ENCODE data around the gene CDKN1A.
"Not testable (repeated sequence)": the region's sequence is repeated elsewhere in the genome, so short reads cannot be mapped to it uniquely, and the experiment has no call there.

CDKN1A gene

DNA sequence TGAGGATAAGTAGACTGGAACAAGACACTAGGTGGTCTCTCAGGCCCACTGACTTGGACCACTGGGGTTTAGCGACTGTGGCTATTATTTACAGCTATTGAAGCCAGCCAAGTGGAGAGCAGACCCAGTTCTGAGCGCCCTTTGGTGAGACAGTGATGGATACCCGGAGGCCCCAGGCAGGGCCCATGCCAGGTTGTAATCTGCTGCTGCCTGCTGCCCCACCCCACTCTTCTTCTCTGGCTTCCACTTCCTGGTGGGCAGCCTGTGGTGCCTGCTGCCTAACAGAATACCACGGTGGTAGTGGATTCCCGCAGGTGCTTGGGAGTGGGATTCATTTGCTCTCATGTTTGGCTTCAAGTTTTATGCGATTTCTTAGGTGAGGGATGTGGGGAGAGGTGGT is 19.7 kb downstream of the CDKN1A start:
- no peak for DNase-seq (ENCODE audit: low read depth)

DNA sequence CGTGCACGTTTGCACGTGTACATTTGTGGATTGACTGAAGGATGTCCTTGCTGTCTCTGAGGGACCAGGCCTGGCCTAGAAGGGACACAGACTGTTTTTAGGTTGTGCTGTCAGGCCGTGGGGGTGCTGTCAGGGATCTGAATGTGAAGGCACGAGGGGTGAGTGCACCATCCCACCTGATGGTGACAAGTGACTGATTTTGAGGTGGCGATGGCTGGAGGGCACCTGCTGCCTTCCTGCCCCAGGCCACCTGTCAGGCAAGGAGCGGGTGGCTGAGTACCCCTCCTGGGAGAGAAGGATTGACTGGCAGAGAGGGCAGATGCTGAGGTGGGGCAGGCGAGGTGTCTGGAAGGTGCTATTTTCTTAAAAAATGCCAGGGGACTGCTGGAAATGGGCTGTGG is 20.4 kb downstream of the CDKN1A start:
- no peak for DNase-seq (ENCODE audit: low read depth)

DNA sequence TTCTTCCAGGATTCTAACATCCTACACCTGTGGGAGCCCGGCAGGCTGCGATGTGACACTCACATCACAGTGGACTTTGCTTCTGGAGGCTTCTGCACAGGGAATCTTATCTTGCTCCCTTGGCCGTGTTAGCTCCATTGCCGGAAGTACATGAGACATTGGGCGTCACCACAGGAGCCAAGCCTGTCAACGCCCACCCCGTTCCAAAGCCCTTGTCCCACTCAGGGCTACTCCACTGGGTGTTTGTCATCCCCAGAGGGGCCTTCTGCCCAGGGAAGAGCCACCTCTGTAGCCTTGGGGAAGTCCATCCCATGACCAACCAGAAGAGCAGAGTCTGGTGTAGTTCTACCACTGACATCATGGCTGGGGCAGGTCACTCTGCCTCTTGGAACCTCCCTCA is 20.8 kb downstream of the CDKN1A start:
- no peak for DNase-seq (ENCODE audit: low read depth)

DNA sequence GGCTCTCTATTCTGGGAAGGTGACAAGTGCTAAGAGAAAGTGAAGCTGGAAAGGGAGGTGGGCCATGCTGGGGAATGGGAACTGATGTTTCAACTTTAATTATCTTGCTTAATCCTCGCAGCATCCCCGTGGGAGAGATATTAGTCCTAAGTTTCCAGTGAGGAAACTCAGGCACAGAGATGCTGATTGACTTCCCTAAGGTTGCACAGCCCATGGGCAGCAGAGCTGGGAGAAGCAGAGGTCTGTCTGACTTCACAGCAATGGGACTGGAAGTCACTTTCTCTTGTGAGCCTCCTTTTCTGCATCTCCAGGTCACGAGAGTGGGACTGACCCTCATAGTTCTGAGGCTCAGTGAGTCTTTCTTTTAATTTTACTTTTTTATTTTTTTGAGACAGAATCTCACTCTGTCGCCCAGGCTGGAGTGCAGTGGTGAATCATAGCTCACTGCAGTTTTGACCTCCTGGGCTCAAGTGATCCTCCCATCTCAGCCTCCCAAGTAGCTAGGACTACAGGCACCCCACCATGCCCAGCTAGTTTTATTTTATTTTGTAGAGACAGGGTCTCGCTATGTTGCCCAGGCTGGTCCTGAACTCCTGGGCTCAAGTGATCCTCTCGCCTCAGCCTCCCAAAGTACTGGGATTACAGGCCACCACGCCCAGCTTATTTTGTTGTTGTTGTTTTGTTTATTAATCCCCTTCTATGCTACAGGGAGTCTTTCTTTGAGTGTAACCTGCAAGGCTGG is 21.7 kb downstream of the CDKN1A start:
- DNase-seq (ENCODE audit: low read depth) = no peak

DNA sequence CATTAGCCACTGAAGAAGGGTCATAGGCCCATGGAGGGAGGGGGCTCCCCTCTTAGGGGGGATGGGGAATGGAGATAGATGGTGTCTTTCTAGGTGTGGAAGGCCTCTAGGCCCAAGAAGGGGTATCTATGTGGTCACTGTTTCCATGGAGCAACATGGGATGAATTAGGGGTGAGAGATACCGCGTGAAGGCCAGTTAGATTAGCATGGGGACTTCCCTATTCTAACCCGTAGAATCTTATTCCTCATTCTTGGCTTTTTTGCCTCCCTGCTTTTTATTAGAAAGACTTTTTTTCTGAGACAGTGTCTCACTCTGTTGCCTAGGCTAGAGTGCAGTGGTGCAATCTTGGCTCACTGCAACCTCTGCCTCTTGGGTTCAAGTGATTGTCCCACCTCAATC is 22.3 kb downstream of the CDKN1A start:
- no peak for DNase-seq (ENCODE audit: low read depth)

DNA sequence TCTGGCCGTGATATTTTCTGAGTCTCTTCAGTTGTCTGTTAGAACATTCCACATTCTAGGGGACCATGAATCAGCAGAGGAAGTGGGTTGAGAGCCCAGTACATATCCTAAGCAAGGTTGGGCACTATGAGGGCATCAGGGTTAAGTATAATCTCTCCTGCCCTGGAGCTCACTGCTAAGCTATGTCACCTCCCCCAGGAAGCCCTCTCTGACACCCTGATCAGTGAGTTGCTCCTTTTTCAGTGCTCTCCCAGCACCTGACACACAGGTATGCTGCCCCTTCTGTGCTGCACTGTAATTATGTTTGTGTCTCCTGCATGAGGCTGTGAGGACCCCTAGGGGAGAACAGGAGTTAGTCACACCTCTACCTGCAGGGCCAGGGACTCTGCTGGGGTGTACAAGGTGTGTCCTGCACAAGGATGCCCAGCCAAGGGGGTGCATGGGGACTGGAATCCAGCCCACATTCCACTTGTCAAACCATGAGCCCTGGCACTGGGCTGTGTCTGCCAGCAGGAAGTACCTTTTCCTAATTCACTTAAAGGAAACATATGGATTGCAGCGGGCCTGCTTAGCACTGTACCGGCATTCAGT is 23.0 kb downstream of the CDKN1A start:
- DNase-seq (ENCODE audit: low read depth) = no peak

DNA sequence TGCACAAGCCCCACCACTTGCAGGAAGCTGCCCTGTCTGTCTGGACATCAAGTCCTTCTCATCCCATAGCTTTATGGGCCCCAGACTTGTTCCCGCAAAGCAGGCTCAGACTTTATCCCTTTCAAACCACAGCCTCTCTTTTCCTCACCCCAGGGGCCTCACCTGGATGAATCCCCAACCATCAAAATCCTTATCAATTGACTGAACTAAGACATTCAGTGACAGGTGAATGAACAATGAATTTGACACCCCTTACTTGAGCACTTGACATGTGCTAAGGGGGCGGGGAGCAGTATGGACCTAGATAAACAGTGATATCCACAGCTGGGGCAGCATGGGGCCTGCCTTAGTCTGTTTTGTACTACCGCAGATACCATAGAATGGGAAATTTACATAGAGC is 24.1 kb downstream of the CDKN1A start:
- no peak for DNase-seq (ENCODE audit: low read depth)

DNA sequence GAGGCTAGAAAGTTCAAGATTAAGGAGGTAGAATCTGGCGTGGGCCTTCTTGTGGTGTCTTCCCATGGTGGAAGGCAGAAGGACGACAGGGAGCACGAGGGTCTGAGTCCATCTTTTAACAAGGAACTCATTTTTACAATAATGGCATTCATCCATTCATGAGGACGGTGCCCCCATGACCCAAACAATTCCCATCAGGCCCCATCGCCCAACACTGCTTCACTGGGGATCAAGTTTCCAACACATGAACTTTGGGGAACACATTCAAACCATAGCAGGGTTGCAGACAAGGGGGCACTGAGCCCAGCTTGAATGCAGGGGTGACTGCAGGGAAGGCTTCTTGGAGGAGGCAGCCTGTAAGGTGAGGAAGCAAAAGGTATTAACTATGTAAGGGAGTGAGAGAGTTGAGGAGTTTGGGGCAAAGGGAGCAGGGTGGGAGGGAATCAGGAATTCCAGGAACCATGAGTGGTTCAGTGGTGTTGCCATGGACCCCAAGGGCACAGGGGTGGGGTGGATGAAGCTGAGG is 24.6 kb downstream of the CDKN1A start:
- no peak for DNase-seq (ENCODE audit: low read depth)

DNA sequence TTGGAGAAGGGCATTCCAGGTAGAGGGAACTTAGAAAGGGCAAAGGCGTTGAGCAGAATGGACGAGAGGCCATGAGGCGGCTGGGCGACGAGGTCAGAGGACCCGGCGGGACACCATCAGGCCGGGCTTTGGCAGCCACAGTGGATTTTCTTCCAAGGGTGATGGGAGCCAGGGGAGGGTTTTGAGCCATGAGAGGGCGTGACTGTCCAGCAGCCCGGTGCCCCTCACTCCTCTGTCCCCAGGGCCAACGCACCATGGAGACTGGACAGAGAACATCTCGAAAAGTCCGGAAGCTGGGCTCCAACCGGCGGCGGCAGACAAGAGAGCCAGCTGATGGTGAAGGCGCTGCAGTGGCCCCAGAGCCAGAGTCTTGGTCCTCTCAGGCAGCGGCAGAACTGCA is 25.5 kb downstream of the CDKN1A start:
- no peak for DNase-seq (ENCODE audit: low read depth)

DNA sequence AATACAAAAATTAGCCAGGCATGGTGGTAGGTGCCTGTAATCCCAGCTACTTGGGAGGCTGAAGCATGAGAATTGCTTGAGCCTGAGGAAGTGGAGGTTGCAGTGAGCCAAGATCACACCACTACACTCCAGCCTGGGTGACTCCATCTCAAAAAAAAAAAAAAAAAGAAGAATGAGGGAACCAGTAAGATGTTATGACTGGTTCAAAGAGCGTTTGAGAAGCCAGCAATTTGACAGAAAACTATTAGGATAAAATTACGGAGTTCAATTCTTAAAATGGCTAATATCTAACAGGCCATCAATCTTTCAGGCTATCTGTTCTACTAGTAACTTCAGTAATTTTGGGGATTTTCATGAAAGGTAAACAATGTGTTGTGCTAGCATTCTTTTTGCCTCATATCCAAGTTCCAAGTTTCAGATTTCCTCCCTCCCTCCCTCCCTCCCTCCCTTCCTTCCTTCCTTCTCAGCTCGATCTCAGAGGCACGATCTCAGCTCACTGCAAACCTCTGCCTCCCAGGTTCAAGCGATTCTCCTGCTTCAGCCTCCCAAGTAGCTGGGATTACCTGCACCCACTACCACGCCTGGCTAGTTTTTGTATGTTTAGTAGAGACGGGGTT is 26.6 kb downstream of the CDKN1A start:
- not testable (repeated sequence) for DNase-seq (ENCODE audit: low read depth)

DNA sequence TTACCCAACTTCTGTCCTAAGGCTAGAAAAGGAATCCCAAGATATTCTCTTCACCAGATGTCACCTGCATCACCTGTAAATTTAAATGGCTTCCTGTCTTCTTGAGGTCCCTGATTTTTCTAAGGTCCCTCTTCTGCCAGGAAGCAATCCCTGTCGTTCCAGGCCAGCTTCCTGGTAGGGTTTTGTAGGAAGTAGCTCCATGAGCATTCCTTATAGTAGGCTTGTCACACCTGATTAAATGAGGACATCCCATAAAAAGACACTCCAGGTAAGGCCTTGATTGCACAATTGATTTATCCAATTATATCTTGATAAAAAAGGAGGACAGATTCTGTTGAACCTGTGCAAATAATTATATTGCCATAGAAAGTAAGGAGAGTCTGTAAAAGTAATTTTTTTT is 27.8 kb downstream of the CDKN1A start:
- no peak for DNase-seq (ENCODE audit: low read depth)

DNA sequence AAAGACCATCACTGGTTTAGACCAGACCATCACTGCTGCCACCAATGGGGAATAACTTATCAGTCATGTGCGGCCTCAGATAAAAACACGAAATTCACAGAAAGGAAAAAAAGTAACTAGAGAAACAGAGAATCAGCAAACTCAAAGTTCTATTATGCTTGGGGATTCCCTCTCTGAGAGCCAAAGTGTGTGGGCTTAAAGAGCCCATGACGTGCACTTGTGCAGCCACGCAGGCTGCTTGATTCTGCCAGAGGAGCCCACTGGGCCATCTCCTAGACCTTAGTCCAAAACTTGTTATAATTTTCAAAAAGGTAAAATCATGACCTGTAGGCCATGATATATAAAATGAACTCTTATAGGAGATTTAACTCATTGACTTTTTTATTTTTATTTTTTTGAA is 34.3 kb downstream of the CDKN1A start:
- no peak for DNase-seq (ENCODE audit: low read depth)

DNA sequence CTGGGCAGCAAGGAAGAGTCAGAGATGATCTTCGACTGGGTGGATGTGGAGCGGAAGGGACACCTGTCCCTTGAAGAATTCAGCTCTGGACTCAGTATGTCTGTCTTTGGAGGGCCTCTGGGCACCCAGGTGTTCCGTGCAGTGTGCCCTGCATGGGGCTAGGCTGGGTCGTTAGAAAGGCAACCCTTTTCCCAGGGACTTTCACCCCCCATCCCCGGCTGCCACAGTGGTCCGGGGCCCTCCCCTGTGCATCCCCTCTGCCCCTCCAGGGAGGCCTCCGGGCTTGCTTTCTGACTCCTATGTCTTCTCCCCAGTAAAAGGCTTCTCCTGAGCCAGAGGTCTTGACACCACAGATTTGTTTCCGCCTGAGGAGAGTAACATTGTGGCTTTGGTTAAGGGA is 35.3 kb downstream of the CDKN1A start:
- DNase-seq (ENCODE audit: low read depth) = no peak

DNA sequence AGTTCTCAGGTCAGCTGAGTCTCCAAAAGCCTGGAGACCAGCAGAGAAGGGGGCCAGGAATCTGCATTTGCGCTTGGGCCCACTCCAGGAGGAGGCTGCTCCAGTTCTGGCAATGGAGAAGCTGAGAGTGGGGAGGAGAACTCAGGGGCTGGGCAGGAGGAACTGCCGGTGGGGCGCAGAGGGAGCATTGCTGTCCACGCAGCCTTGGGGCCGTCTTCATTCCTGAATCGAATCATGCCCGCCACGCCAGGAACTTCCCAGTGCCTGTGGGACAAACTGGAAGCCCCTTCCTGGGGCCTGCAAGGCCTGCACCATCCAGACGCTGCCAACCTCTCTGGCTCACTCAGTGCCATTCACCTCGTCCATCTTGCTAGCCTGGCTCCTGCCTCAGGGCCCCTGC is 36.0 kb downstream of the CDKN1A start:
- no peak for DNase-seq (ENCODE audit: low read depth)

DNA sequence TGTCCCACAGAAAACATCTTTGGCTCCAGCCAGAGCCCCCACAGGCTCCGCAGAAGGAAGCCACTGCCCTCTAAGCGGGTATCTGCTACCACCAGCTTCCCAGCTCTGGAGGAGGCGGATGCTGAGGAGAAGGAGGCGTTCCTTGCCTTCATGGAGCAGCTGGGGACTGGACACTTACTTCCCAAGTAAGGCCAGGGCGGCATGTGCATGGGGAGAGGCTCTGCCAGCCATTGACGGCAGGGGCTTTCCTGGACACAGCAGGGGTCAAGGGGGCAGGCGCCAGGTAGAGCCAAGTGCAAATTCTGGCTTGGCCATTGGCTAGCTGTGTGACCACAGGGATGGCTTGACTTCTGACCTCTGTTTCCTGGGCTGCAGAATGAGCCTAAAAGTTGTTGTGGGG is 37.0 kb downstream of the CDKN1A start:
- DNase-seq (ENCODE audit: low read depth) = no peak

DNA sequence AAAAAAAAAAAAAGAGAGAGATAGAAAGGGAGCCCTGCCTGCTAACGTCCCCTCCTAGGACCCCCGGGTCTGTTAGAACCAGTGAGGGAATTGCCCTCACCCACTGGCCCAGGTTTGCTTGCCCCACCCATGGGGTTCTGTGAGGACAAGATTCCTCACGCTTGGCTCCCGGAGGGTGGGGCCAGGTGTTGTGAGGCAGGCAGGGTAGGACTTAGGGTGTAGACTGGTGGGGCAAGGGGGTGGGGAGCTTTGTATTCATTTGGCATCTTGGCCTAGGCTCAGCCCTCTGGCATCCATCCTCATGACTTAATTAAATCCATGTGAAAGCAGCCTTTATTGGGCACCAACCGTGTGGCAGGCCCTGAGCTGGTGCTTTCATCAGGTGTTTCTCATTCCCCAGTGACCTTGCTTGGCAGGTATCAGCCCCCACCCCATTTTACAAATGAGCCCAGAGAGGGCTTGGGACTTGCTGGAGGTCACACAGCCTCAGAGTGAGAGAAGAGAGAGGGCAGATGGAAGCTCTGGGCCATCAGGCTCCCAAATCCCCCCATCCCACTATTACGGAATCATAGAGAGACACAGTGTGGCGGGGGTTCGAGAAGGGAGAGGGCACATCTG is 38.1 kb downstream of the CDKN1A start:
- no peak for DNase-seq (ENCODE audit: low read depth)

DNA sequence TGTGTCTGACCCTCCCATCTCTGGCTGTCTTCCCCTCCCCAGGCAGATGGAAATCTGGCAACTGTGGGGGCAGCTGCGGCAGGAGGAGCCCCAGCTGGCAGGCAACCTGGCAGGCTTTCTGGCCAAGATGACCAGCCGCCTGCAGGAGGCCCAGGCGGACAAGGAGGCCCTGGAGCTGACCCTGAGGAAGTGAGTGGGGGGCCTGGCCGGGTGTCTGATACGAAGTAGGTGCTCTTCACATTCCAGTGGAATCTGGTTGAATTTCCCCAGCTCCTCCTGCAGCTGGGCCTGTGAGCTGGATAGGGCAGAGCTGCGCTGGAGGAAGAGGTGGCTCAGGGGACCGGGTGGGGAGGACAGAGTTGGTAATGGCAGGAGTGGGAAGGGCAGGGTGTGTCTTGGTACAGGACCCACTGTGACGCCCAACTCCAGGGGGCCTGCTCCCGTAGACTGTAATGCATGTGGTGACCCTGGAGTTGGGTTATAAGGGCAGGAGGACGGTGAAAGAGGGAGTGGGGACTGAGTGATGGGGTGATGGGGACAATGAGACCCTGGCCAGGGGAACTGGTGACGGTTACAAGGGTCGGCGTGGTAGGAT is 38.8 kb downstream of the CDKN1A start:
- DNase-seq (ENCODE audit: low read depth) = no peak

DNA sequence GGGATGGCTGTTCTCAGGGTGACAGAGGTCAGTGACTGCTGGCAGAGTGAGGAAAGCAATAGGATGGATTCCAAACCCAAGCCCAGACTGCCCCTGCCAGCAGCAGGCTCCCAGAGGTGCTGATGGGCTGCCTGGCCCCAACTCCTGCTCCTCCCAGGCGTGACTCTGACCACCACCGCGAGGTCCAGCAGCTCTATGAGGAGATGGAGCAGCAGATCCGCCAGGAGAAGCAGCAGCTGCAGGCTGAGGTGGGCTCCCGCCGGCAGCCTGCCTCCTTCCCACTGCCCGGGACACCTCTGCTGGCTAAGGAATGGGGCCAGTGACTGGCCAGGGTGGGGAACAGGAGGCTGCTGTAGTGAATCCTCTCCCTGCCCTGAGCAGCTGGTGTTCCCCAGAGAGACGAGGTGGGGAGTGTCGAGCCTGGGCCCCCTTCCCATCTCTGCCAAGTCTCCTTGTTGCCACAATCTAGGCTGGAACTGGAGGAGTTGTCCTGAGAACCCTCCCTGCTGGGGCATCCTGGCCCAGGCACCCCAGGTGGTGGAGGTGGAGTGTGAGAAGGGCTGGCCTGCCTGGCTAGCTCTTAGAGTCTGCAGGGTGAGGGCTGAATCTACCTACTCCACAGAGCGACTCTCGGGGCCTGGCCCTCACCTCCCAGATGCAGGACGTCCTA is 39.5 kb downstream of the CDKN1A start:
- DNase-seq (ENCODE audit: low read depth) = no peak

DNA sequence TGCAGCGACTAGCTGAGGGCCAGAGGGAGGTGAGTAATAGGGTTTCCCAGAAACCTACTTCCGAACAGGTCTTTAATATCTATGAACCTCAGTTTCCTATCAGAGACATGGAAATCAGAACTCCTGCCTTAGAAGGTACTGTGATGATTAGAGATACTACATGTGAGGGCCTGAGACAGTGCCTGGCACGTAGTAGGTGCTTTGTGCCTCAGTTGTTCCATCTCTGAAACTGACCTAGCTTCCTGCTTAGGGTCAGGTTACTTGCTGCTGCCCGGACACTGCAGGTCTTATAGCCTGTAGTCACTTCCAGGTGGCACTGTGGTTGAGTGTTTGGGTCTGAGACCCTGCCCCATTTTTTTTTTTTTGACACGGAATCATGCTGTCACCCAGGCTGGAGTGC is 40.0 kb downstream of the CDKN1A start:
- DNase-seq (ENCODE audit: low read depth) = no peak

DNA sequence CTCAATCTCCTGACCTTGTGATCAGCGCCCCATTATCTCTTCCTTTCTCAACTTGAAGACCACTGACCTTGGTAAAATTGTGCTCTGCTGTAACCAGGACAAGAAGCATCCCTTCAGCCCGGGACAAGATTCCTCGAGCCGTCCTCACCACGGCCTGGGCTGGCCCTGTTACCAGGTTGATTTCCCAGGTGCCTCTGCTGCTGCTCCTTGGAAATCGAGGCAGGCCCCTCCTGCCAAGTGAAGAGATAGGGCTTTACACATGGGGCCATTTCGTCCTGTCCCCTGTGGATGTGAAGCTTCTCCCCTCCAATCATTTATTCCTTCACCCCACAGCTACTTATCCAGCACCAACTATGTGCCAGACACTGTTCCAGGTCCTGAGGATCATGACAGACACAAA is 40.6 kb downstream of the CDKN1A start:
- no peak for DNase-seq (ENCODE audit: low read depth)

DNA sequence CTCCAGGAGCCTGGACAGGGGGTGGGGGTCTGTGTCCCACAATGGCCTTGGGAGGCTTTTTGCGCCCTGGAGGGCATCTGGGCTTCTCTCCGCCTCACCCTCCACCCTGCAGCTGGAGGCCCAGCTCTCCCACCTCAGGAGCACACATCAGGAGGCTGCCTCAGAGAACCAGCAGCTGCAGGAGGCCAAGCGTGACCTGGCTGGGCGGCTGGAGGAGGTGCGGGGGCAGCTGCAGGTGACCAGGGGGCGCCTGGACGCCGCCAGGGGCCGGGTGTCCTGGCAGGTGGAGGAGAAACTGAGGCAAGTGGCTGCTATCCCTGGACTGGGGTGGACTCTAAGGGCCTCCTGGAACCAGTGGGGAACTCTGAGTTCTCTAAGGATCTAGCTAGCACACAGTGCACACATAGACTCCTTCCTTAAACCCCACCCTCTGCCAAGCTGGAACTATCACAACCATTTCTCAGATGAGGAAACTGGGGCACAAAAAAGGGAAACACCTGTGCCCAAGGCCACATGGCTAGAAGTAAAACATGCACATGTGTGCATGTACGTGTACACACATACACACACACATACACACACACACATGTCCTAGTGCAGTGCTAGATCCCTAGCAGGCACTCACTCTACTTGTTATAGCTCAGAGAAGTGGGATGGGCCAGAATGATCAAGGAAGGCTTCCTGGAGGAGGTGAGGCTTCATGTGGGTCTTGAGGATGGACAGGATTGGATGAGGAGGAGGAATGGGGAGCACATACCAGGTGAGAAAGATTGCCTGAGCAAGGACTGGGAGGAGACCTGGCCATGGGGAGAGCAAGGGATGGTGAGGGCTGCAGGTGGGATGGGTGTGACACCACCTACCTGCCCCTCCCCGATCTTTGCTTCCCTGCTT is 42.0 kb downstream of the CDKN1A start:
- DNase-seq (ENCODE audit: low read depth) = no peak
